GM23338 (cell line): ENCODE measurements around the gene PCBP3. TPM values are rescaled to one million over a fixed set of nuclear protein-coding genes. Genes with fewer than 3 reads are reported as not detected.
"Not testable (repeated sequence)": the region's sequence is repeated elsewhere in the genome, so short reads cannot be mapped to it uniquely, and the experiment has no call there.

Source experiments
- ATAC-seq: fragments of 200-7000 bp; cut with Tn5 transposase; 3 replicates; pipeline ENCODE4 v1.9.1; 2020
- DNase-seq: peaks from one replicate; pipeline ENCODE4 v3.0.0-alpha.2; 2015; ENCODE audit warnings: low spot score
- H2AFZ ChIP-seq: fragments of 200-600 bp; sonication (generic); 2 replicates; pipeline ENCODE4 v1.8.0; 2016; ENCODE audit warnings: antibody characterized with exemption, mild to moderate bottlenecking, moderate library complexity
- H3F3A ChIP-seq: fragments of 200-600 bp; sonication (generic); replicated peaks from 2 replicates; pipeline ENCODE4 v1.8.0; 2017; ENCODE audit warnings: antibody characterized with exemption, mixed run types, low read depth
- H3K27ac ChIP-seq: fragments of 200-600 bp; sonication (generic); 2 replicates; pipeline ENCODE4 v1.6.1; 2016; ENCODE audit warnings: low read depth
- H3K27me3 ChIP-seq: fragments of 200-600 bp; sonication (generic); 2 replicates; pipeline ENCODE4 v1.8.0; 2016; ENCODE audit warnings: mild to moderate bottlenecking, mixed run types, moderate library complexity; ENCODE audit not compliant: insufficient read depth
- H3K36me3 ChIP-seq: fragments of 200-600 bp; sonication (generic); 2 replicates; pipeline ENCODE4 v1.8.0; 2016; ENCODE audit warnings: mild to moderate bottlenecking; ENCODE audit not compliant: insufficient read depth
- H3K4me1 ChIP-seq: fragments of 200-600 bp; sonication (generic); 2 replicates; pipeline ENCODE4 v1.8.0; 2016; ENCODE audit warnings: mild to moderate bottlenecking, moderate library complexity; ENCODE audit not compliant: insufficient read depth
- H3K4me2 ChIP-seq: fragments of 200-600 bp; sonication (generic); 2 replicates; pipeline ENCODE4 v1.7.1; 2017; ENCODE audit warnings: mixed run types
- H3K4me3 ChIP-seq: fragments of 200-600 bp; sonication (generic); 2 replicates; pipeline ENCODE4 v1.6.1; 2016; ENCODE audit warnings: mixed run types
- H3K79me2 ChIP-seq: fragments of 200-600 bp; sonication (generic); replicated peaks from 2 replicates; pipeline ENCODE4 v1.8.0; 2017; ENCODE audit warnings: mild to moderate bottlenecking; ENCODE audit not compliant: insufficient read depth
- H3K9me2 ChIP-seq: fragments of 200-600 bp; sonication (generic); 2 replicates; pipeline ENCODE4 v1.8.0; 2017; ENCODE audit not compliant: insufficient read depth
- H4K20me1 ChIP-seq: fragments of 200-600 bp; sonication (generic); replicated peaks from 2 replicates; pipeline ENCODE4 v1.8.0; 2017; ENCODE audit warnings: mild to moderate bottlenecking; ENCODE audit not compliant: insufficient read depth
- H3K27ac Mint-ChIP-seq: 2 replicates; pipeline ENCODE4 v1.8.0; 2020; ENCODE audit warnings: inconsistent platforms, mild to moderate bottlenecking, moderate library complexity, mixed read lengths
- H3K27me3 Mint-ChIP-seq: 3 replicates; pipeline ENCODE4 v1.8.0; 2022; ENCODE audit warnings: low read depth, mild to moderate bottlenecking, moderate library complexity, mixed read lengths, inconsistent platforms; ENCODE audit not compliant: insufficient read depth, poor library complexity
- H3K36me3 Mint-ChIP-seq: 3 replicates; pipeline ENCODE4 v1.8.0; 2021; ENCODE audit warnings: low read depth, mild to moderate bottlenecking, inconsistent platforms, moderate library complexity, mixed read lengths
- H3K4me1 Mint-ChIP-seq: 3 replicates; pipeline ENCODE4 v1.8.0; 2020; ENCODE audit warnings: mild to moderate bottlenecking, inconsistent platforms, mixed read lengths
- H3K4me3 Mint-ChIP-seq: 3 replicates; pipeline ENCODE4 v1.8.0; 2021; ENCODE audit warnings: moderate library complexity, mild to moderate bottlenecking, inconsistent platforms, mixed read lengths
- H3K9me3 Mint-ChIP-seq: 3 replicates; pipeline ENCODE4 v1.8.0; 2020; ENCODE audit warnings: moderate library complexity, mild to moderate bottlenecking, inconsistent platforms, mixed read lengths
- CREB1 ChIP-seq: fragments of 250-450 bp; sonication (Bioruptor Pico); IDR thresholded peaks from 2 replicates; pipeline ENCODE4 v1.5.0; 2020; ENCODE audit warnings: low read depth, mild to moderate bottlenecking, moderate library complexity
- ETS1 ChIP-seq: IDR thresholded peaks from 2 replicates; pipeline ENCODE4 v1.6.1; 2016; ENCODE audit warnings: antibody characterized with exemption
- NANOG ChIP-seq: IDR thresholded peaks from 2 replicates; pipeline ENCODE4 v1.6.1; 2016; ENCODE audit warnings: antibody characterized with exemption, borderline replicate concordance
- STAT1 ChIP-seq: IDR thresholded peaks from one replicate; pipeline ENCODE4 v1.6.1; 2016; ENCODE audit warnings: antibody characterized with exemption; ENCODE audit not compliant: unreplicated experiment
- ZNF114 ChIP-seq: fragments of 250-450 bp; sonication (Bioruptor Pico); IDR thresholded peaks from 2 replicates; pipeline ENCODE4 v1.5.0; 2020; ENCODE audit warnings: mild to moderate bottlenecking, moderate library complexity
- ZNF331 ChIP-seq: fragments of 250-450 bp; sonication (Bioruptor Pico); IDR thresholded peaks from 2 replicates; pipeline ENCODE4 v1.5.0; 2020; ENCODE audit warnings: low read depth, mild to moderate bottlenecking, moderate library complexity
- polyA plus RNA-seq: library from polyadenylated mRNA; unstranded; fragments of >200 nt; fragmentation: Nextera tagmentation; extraction: Ambion mirVana; gene quantifications from 2 replicates; pipeline ENCODE4 v1.2.1, GENCODE V29; 2016
- total RNA-seq: library from RNA; depleted of rRNA; stranded (reverse); fragments of >200 nt; shearing (Covaris generic); gene quantifications from 2 replicates; pipeline ENCODE4 v1.2.3, GENCODE V29; 2014

The PCBP3 gene
- total and polyA plus RNA-seq, 2 experiments from 2014 or later = 7.1 to 9.1 TPM

GRCh38 chr21:45655124-45655523 is 11.6 kb downstream of the PCBP3 start (continued):
- no peak for TF ChIP-seq ZNF114 (CRISPR knock-in tag)
- no peak for TF ChIP-seq CREB1 (CRISPR knock-in tag)
- no peak for TF ChIP-seq ZNF331
- TF ChIP-seq NANOG = no peak
- TF ChIP-seq STAT1 = no peak
- no peak for TF ChIP-seq ETS1

GRCh38 chr21:45656114-45656513 is 12.6 kb downstream of the PCBP3 start:
- H3K36me3 ChIP-seq, H3F3A ChIP-seq, H3K27me3 ChIP-seq, H3K27ac ChIP-seq, ATAC-seq, H3K4me1 Mint-ChIP-seq, H3K27ac Mint-ChIP-seq, H3K4me3 ChIP-seq, H4K20me1 ChIP-seq, H2AFZ ChIP-seq, H3K79me2 ChIP-seq, H3K4me2 ChIP-seq, H3K4me1 ChIP-seq, H3K36me3 Mint-ChIP-seq, H3K9me2 ChIP-seq, H3K9me3 Mint-ChIP-seq, H3K4me3 Mint-ChIP-seq, DNase-seq, H3K27me3 Mint-ChIP-seq: not testable (repeated sequence)

DNA sequence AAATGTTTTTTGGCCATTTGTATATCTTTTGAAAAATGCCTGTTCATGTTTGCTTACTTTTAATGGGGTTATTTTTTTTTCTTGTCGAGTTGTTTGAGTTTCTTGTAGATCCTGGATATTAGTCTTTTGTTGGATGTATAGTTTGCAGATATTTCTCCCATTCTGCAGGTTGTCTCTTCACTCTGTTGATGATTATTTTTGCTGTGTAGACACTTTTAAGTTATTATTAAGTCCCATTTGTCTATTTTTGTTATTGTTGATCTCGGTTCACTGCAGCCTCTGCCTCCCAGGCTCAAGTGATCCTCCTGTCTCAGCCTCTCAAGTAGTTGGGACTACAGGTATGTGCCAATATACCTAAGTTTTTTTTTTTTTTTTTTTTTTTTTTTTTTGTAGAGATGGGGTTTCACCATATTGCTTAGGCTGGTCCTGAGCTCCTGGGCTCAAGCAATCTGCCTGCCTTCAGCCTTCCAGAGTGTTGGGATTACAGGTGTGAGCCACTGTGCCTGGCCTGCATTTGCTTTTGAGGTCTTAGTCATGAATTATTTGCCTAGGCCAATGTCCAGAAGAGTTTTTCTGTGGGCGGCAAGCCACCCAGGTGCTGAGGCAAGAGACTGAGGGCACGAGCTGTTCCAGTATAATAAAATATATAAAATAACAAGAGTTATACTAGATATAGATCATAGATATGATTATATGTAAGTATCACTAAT is 18.5 kb downstream of the PCBP3 start:
- H3K9me2 ChIP-seq, H3K36me3 ChIP-seq, H3K27ac ChIP-seq, H3K27me3 ChIP-seq, H3K79me2 ChIP-seq, DNase-seq, H3K4me3 Mint-ChIP-seq, H3K4me2 ChIP-seq, H4K20me1 ChIP-seq, H3F3A ChIP-seq, H3K4me1 ChIP-seq, H3K4me3 ChIP-seq, H2AFZ ChIP-seq, H3K36me3 Mint-ChIP-seq, H3K27me3 Mint-ChIP-seq, H3K4me1 Mint-ChIP-seq, ATAC-seq, H3K27ac Mint-ChIP-seq: not testable (repeated sequence)
- H3K9me3 Mint-ChIP-seq = peaks cover 10% of the 10 kb centered on the region; the same call in 2 of the 3 replicates

DNA sequence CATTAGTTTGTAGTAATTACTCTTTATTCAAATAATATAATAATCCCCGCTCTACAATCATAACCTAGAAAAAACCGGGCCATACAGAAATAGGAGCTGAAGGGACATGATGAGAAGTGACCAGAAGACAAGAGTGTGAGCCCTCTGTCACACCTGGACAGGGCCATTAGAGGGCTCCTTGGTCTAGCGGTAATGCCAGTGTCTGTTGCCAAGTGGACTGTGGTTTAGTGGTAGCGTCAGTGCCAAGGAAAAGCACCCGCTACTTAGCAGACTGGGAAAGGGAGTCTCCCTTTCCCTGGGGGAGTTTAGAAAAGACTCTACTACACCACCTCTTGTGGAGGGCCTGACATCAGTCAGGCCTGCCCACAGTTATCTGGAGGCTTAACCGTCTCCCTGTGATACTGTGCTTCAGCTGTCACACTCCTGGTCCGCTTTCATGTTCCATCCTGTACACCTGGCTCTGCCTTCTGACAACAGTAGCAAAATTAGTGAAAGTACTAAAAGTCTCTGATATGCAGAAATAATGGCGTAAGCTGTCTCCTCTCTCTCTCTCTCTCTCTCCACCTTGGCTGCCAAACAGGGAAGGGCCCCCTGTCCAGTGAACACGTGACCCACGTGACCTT is 19.2 kb downstream of the PCBP3 start:
- H3F3A ChIP-seq, H3K4me2 ChIP-seq, DNase-seq, H3K9me2 ChIP-seq, H3K79me2 ChIP-seq, ATAC-seq, H3K27ac ChIP-seq, H3K27ac Mint-ChIP-seq, H4K20me1 ChIP-seq, H2AFZ ChIP-seq, H3K36me3 Mint-ChIP-seq, H3K4me1 ChIP-seq, H3K27me3 ChIP-seq, H3K4me3 Mint-ChIP-seq, H3K4me3 ChIP-seq, H3K36me3 ChIP-seq, H3K27me3 Mint-ChIP-seq, H3K4me1 Mint-ChIP-seq: not testable (repeated sequence)
- peaks cover 10% of the 10 kb centered on the region; the same call in 2 of the 3 replicates for H3K9me3 Mint-ChIP-seq
